Measurements from ENCODE around the gene RNASE3.
"Not testable (repeated sequence)": the region's sequence is repeated elsewhere in the genome, so short reads cannot be mapped to it uniquely, and the experiment has no call there.

The RNASE3 gene

DNA sequence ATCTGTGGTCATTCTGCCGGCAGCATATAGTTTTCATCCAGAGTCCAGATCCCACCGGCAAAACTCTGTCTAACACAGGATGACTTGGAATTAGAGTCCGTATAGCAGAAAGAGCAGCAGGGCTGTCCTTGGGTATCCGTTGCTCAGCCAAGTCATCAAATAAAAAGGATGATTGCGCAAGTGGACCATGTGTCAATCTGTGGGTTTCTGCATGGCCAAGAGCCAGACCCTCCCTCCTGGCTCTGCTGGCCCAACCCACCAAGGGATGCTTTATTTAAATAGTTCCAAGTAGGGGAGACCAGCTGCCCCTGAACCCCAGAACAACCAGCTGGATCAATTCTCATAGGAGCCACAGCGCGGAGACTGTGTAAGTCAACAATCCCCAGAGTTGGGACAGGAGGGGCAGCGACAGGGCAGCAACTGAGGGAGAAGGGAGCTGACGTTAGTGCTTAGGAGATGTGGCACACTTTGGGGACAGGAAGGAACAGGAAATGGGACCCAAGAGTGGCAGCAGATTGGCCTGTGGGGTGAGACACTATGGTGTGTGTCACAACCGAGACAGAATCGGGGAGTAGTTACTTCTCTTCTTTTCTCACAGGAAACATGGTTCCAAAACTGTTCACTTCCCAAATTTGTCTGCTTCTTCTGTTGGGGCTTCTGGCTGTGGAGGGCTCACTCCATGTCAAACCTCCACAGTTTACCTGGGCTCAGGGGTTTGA is 28.0 kb downstream of the RNASE3 start:
- not testable (repeated sequence) for DNase-seq (ENCODE audit: low read depth)

DNA sequence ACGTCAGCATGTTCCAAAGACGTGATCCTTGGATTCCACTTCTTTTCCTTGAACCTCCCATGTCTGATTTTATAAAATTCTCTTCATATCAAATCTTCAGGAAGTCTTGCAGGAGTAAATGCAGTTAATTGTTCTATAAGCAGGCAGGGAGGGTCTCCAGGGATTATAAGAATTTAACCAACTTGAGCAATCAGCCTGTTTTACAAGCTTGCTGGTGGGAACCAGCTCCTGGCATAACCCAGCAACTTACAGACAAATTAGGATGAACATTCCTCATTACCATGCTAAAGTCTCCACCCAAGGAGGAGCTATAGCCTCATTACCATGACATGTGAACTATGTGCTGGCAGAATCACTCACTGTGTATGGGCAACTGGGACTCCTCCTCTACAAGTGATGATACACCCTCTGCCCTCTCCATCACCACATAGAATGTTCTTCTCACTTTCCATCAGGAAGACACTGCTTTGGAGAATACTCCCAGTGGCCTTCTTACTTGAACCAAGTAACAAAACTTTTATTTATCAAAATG is 32.6 kb downstream of the RNASE3 start:
- not testable (repeated sequence) for DNase-seq (ENCODE audit: low read depth)

DNA sequence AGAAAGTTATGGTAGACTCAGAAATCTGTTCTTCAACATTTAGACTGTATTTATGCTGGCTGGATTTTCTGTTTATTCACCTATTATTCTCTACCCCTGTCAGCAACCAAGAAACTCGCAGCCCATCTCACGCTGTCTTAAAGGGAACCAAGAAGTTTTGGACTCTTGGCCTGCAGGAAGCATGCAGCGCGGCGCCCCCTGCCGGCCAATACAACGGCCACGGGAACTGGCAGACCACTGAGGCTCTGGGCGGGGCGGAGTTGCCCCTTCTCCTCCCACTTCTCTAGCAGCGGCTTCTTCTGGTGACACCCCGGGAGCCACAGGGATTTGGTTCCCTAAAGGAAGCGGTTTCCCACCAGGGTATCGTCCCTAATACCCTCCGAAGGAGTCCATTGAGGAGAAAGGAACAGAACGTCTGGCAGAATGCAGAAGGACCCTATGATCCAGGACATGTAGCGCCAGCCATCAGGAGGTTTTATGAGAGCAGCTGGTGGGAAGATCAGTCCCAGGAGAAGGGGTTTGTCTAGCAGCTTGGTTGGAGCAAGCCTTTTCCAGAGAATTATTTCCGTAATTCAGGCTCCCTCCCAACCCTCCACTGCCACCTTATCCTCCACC is 43.1 kb downstream of the RNASE3 start:
- no peak for DNase-seq (ENCODE audit: low read depth)

GRCh38 chr14:20935303-20935984 is 44.3 kb downstream of the RNASE3 start:
- no peak for DNase-seq (ENCODE audit: low read depth)
